ES-I3 (cell line): ENCODE data around the gene MARS2.
"Not testable (repeated sequence)": the region's sequence is repeated elsewhere in the genome, so short reads cannot be mapped to it uniquely, and the experiment has no call there.

Experiments
- H3K36me3 ChIP-seq: 2 replicates; pipeline ENCODE4 v1.6.1; 2013; ENCODE audit warnings: mild to moderate bottlenecking, low read length, control low read depth, moderate library complexity; ENCODE audit not compliant: insufficient read depth
- H3K4me1 ChIP-seq: 2 replicates; pipeline ENCODE4 v1.6.1; 2013; ENCODE audit warnings: mild to moderate bottlenecking, control low read depth, low read length; ENCODE audit not compliant: insufficient read depth
- H3K9ac ChIP-seq: 2 replicates; pipeline ENCODE4 v1.6.1; 2013; ENCODE audit warnings: low read depth, mild to moderate bottlenecking, low read length, moderate library complexity
- H3K9me3 ChIP-seq: 2 replicates; pipeline ENCODE4 v1.6.1; 2013; ENCODE audit warnings: mild to moderate bottlenecking, low read length, moderate library complexity; ENCODE audit not compliant: control insufficient read depth, insufficient read depth

The MARS2 gene

DNA sequence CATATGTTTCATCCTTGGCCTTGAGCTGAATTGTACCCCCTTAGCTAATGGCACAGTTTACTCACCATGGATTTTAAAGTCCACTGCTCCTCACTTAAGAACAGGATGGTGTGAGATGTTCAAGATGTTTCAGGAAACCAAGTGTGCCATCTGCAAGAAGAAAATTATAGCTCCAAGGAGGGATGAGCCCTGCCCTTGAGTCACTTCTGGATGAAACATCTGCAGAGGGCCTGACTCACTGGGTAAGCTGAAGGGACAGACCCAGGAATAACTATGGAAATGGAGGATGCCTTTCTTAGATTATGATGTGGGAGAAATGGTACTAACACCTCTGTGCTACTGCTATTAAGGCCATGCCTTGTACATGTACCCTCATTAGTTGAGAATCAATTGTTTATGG lies 6.4 kb downstream of the MARS2 start:
- H3K9ac ChIP-seq = no peak overlapping the region
- peaks cover 10% of the 10 kb centered on the region; the same call in 1 of the 2 replicates for H3K36me3 ChIP-seq
- H3K9me3 ChIP-seq = no peaks in the 10 kb centered on the region
- H3K4me1 ChIP-seq = peaks cover 3% of the 10 kb centered on the region

DNA sequence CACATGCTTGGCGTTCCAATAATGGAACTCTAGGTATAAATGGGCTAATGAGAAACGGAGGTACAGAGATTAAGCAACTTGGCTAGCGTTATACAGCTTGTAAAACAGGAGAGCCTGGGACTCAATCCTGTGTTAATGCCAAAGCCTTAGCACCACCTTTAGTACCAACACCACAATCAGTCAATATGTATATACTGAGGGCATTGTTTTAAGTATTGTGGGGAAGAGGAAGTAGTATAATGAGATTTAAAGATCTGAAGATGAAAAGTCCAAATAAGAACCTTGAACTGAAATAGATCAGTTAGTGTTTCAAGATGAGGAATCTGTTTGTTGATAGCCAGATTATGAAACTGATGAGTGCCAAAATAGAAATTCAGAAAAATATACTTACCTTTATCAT lies 8.1 kb downstream of the MARS2 start:
- no peaks in the 10 kb centered on the region for H3K9me3 ChIP-seq
- no peak overlapping the region for H3K9ac ChIP-seq
- peaks cover 10% of the 10 kb centered on the region; the same call in 1 of the 2 replicates for H3K36me3 ChIP-seq

GRCh38 chr2:197717863-197718262 lies 12.7 kb downstream of the MARS2 start:
- peak overlapping the region; percentile 30 for H3K9ac ChIP-seq

More for the DNA sequence above, 8.1 kb downstream of the MARS2 start:
- H3K4me1 ChIP-seq = peaks cover 3% of the 10 kb centered on the region

DNA sequence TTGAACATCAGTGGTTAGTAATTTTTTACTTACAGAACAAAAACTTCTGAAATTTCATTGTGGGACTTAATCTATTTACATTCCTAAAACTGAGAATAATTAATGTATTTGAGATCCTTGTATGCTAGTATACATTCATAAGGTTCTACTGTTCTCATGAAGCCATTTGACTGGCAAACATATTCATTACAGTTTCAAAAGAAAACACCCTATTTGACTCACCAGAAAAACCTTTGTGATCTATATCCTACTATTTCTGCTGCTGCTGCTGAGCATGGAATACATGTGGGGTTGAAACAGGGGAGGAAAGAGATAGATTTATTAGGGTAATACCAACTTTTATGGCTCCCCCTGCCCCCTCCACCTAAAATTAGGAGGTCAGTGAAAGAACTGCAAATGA lies 21.8 kb downstream of the MARS2 start:
- Histone ChIP-seq H3K36me3 (no peaks in the 10 kb centered on the region), H3K4me1 (no peaks in the 10 kb centered on the region), H3K9ac (no peak overlapping the region), H3K9me3 (no peaks in the 10 kb centered on the region)

More at GRCh38 chr2:197717863-197718262, 12.7 kb downstream of the MARS2 start:
- Histone ChIP-seq H3K4me1 (no peaks in the 10 kb centered on the region), H3K36me3 (no peaks in the 10 kb centered on the region), H3K9me3 (no peaks in the 10 kb centered on the region)

DNA sequence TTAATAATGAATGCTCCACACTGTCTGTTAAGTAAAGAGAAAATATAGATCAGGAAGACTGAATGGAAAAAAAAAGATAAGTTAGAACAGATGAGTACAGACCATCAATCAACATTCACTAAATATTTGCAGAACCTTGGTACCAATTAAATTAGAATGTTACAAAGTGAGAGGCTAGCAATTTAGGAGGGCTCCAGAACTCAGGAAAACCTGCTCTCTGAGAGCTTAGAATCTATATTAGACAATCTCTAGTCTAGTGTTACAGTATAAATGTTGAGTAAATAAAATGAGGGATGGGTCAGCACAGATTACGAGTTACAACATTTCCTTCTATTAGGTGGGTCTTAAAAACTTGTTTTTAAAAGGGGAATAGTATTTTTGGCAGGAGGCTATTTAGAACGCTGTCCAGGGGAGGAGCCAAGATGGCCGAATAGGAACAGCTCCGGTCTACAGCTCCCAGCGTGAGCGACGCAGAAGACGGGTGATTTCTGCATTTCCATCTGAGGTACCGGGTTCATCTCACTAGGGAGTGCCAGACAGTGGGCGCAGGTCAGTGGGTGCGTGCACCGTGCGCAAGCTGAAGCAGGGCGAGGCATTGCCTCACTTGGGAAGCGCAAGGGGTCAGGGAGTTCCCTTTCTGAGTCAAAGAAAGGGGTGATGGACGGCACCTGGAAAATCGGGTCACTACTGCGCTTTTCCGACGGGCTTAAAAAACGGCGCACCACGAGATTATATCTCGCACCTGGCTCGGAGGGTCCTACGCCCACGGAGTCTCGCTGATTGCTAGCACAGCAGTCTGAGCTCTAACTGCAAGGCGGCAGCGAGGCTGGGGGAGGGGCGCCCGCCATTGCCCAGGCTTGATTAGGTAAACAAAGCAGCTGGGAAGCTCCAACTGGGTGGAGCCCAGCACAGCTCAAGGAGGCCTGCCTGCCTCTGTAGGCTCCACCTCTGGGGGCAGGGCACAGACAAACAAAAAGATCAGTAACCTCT lies 23.7 kb downstream of the MARS2 start:
- not testable (repeated sequence) for H3K36me3 ChIP-seq, H3K4me1 ChIP-seq, H3K9me3 ChIP-seq
- H3K9ac ChIP-seq = peak overlapping the region; percentile 26; the same call in 1 of the 2 replicates

GRCh38 chr2:197740200-197740599 lies 35.0 kb downstream of the MARS2 start:
- Histone ChIP-seq H3K4me1 (no peaks in the 10 kb centered on the region), H3K9ac (no peak overlapping the region), H3K36me3 (no peaks in the 10 kb centered on the region), H3K9me3 (no peaks in the 10 kb centered on the region)
